Skin epidermis (tissue), 12 donors: ENCODE data around the gene BCORL1.

ENCODE experiments used
- H3K27ac ChIP-seq, 21 experiments: fragments of 200-600 bp; sonication (generic) in 11 of 21; one replicate each; pipeline ENCODE4 v1.5.0; 2020; ENCODE audit warnings: mild to moderate bottlenecking in 3 of 21, inconsistent platforms in 2 of 21, moderate library complexity in 2 of 21
- H3K4me3 ChIP-seq, 7 experiments: fragments of 200-600 bp; sonication (generic) in 2 of 7; one replicate each; pipeline ENCODE4 v1.5.0; 2020; ENCODE audit warnings: inconsistent platforms in 2 of 7, mild to moderate bottlenecking in 2 of 7, moderate library complexity in 1 of 7

BCORL1 gene

DNA sequence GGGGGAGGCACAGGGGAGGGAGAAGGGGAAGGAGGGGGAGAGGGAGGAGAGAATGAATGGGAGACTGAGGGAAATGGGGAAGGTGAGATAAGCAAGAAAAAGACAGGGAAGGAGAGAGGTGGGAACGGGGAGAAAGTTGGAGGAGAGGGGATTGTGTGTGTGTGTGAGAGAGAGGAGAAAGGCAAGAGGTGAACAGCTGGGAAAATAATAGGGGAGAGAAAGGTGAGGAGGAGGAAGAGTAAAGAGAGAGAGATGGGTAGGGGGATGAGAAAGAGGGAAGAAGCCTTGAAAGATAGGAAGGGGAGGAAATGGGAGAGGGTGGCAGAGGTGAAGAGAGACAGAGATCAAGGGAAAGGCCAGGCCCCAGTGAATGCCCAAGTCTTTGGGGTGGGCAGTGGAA, 20.1 kb downstream of the BCORL1 start:
- Histone ChIP-seq H3K4me3 (no peak overlapping the region), H3K27ac (no peak overlapping the region)

DNA sequence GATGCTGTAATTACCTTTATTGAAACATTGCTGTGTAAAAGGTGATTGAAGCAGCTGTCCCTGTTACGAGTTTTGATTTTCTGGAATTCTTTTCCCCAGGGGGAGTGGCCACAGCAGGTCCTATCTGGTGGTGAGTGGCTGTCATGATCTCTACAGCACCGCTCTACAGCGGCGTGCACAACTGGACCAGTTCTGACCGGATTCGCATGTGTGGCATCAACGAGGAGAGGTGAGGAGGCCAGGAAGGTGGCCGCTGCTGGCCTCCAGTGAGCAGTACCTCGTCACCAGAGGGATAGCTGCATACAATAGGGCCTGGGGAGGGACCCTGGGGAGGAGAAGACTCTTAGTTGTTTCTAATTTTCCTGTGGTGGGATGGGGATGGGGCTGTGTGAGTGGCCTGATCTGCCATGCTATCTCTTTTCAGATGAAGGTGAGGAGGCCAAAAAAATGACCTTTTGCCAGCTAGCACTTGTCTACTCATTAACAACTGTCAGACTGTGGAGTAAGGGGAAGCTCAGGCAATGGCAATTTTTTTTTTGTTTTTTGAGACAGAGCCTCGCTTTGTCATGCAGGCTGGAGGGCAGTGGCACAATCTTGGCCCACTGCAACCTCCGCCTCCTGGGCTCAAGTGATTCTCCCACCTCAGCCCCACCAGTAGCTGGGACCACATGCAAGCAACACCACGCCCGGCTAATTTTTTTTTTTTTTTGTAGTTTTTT, 22.8 kb downstream of the BCORL1 start:
- H3K27ac ChIP-seq, result no peak overlapping the region
- H3K4me3 ChIP-seq, result no peak overlapping the region

DNA sequence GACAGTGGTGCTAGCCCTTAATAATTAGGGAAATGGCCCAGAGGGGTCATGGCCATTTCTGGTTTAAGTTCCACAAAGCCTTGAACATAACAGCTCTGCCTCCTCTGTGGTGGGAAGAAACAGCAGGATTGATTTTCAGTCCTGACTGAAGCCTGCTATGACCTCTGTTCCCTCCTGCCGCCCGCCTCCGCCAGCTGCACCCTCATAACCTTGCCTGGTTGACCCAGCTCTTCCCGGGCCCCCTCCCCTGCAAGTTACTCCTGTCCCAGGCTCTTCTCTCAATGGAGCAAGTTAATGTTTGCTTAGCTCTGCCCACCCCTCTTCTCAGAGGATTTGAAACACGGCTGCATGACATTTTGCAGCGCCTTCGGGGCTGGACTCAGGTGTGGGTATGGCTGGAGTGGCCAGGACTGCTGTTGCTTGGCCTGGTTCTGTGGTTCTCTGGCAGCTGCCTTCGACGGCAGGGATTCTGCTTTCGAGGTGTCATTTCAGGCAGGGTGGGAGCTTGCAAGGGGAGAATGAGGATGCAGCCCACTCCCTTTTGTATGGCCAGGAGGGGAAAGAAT, 27.3 kb downstream of the BCORL1 start:
- Histone ChIP-seq H3K4me3 (no peak overlapping the region), H3K27ac (no peak overlapping the region)

DNA sequence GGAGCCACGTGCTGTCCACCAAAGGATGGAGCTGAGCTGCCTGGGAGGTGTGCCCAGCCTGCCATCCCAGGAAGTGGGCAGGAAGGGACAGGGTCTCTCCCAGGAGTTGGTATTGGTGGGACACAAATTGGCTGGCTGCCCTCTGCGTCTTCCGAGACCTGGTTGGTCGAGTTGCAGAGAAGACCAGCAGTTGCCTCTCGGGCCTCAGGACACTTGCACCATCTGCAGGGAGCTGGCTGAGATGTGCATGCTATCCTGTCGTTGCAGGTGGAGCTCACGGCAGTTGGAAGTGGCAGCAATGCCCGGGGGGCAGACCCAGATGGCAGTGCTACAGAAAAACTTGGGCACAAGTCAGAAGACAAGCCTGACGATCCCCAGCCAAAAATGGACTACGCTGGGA, 30.2 kb downstream of the BCORL1 start:
- no peak overlapping the region for H3K4me3 ChIP-seq
- H3K27ac ChIP-seq, result no peak overlapping the region

DNA sequence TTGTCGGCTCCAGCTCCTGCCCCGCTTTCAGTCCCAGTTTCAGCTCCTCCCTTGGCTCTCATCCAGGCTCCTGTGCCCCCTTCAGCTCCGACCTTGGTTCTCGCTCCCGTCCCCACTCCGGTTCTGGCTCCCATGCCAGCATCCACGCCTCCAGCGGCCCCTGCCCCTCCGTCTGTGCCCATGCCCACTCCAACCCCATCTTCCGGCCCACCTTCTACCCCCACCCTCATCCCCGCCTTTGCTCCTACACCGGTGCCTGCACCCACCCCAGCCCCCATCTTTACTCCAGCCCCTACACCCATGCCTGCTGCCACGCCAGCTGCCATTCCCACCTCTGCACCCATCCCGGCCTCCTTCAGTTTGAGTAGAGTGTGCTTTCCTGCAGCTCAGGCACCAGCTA, 31.2 kb downstream of the BCORL1 start:
- Histone ChIP-seq H3K27ac (no peak overlapping the region), H3K4me3 (no peak overlapping the region)

DNA sequence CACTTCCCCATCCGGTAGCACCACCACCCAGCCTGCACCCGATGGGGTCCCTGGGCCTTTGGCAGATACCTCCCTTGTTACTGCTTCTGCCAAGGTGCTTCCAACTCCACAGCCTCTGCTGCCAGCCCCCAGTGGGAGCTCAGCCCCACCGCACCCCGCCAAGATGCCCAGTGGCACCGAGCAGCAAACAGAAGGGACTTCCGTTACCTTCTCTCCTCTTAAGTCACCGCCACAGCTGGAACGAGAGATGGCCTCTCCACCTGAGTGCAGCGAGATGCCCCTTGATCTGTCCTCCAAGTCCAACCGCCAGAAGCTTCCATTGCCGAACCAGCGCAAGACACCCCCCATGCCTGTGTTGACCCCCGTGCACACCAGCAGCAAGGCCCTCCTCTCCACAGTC, 31.9 kb downstream of the BCORL1 start:
- Histone ChIP-seq H3K27ac (no peak overlapping the region), H3K4me3 (no peak overlapping the region)

DNA sequence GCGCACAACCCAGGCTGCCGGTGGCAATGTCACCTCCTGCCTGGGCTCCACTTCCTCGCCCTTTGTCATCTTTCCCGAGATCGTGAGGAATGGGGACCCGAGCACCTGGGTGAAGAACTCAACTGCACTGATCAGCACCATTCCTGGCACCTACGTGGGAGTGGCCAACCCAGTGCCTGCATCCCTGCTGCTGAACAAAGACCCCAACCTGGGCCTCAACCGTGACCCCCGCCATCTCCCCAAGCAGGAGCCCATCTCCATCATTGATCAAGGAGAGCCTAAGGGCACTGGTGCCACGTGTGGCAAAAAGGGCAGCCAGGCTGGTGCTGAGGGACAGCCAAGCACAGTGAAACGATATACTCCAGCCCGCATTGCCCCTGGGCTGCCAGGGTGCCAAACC, 32.3 kb downstream of the BCORL1 start:
- H3K4me3 ChIP-seq, result no peak overlapping the region
- no peak overlapping the region for H3K27ac ChIP-seq

DNA sequence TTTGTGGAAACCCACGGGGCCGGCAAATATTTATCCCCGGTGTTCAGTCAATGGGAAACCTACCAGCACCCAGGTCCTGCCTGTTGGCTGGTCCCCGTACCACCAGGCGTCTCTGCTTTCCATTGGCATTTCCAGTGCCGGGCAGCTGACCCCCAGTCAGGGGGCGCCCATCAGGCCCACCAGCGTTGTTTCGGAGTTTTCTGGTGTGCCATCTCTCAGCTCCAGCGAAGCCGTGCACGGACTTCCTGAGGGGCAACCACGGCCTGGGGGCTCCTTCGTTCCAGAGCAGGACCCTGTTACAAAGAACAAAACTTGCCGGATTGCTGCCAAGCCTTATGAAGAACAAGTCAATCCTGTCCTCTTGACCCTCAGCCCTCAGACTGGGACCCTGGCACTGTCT, 32.7 kb downstream of the BCORL1 start:
- Histone ChIP-seq H3K27ac (no peak overlapping the region), H3K4me3 (no peak overlapping the region)

DNA sequence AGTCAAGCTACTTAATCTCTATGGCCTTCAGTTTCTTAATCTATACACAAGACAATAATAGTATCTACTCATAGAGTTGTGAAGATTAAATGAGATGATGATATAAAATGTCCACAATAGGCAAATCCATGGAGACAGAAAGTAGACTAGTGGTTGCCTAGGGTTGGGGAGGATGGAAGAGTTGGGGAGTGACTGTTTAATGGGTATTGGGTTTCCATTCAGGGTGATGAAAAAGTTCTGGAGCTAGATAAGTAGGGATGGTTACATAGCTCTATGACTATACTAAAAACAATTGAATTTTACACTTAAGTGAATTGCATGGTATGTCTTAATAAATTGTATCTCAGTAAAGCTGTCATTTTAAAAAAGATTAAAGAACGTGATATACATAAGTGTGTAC, 35.7 kb downstream of the BCORL1 start:
- no peak overlapping the region for H3K4me3 ChIP-seq

DNA sequence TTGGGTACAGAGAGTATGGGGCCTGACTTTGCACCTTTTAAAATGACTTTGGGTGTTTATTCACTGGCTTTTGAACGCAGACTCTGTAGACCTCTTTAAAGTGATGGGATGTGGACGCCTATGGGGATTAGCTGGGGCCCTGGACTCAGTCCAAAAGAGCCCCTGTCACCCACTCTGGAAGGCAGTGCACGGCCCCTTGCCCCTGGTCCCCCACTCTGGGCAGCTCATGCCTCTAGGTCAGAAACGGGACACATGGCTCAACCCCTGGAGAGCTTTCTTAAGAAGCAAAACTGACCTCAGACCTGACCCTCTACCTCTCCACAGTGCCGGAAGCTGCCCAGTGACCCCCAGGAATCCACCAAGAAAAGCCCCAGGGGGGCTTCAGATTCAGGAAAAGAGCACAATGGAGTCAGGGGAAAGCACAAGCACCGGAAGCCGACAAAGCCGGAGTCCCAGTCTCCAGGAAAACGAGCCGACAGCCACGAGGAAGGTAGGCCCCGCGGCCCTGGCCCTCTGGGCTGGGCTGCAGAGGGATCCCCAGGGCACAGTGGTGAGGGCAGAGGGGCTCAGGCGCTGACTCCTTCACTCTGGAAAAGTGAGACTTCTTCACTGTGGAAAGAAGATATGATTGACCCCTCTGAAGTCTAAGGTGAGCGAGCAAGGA, 38.4 kb downstream of the BCORL1 start:
- Histone ChIP-seq H3K27ac (no peak overlapping the region), H3K4me3 (no peak overlapping the region)

More for the DNA sequence above, 35.7 kb downstream of the BCORL1 start:
- H3K27ac ChIP-seq, result no peak overlapping the region

DNA sequence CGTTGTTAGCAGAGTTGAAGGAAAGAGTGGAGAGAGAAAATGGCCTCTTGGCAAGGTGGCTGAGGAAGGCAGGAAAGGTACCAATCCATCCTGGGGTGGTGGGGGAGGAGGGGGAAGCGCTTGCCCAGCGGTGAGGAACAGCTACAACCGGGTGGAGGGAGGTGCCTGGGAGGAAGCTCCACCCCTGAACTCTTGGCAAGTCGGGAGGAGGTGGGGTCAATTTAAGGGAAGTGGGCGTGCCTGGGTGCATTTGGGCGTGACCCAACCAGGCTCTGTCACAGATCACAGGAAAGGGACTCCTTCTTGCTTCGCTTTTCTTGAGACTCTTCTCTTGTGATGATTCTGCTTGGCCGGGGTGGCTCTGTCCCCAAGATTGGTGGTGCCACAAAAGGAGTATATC, 41.7 kb downstream of the BCORL1 start:
- Histone ChIP-seq H3K27ac (peak overlapping the region in 1 of 21 experiments; percentile 54), H3K4me3 (no peak overlapping the region)

DNA sequence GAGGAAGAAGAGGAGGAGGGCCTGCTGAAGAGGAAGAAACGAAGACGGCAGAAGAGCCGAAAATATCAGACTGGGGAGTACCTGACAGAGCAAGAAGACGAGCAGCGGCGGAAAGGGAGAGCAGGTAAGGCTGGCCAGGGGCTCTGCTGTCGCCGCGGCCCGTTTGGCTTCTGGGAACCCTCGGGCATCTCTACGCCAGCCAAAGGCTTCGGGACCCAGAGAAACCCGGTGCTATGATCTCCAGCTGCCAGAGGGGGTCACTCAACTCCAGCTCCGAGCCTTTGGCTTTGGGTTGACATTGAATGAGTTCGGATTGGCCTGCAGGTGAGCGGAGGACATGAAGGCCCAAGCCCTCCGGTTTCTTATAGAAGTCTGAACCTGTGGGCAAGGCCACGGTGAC, 42.8 kb downstream of the BCORL1 start:
- Histone ChIP-seq H3K27ac (no peak overlapping the region), H3K4me3 (no peak overlapping the region)

DNA sequence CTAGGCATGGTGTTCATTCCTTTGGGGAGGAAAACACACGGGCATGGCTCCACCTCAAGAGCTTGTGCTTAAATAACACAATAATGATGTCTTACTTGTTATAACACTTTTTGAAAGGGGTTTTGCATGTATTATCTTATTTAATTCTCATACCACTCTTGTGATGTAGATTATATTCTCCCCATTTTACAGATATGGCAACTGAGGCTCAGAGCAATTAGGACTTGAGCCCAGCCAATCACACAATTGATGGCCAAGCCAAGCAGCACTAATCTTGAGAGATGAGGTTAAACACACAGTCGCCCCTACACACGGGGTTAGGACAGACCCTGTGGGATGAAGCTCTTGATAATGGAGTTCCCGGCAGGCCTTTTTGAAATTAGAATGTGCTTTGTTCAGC, 45.1 kb downstream of the BCORL1 start:
- no peak overlapping the region for H3K4me3 ChIP-seq
- H3K27ac ChIP-seq, result no peak overlapping the region

DNA sequence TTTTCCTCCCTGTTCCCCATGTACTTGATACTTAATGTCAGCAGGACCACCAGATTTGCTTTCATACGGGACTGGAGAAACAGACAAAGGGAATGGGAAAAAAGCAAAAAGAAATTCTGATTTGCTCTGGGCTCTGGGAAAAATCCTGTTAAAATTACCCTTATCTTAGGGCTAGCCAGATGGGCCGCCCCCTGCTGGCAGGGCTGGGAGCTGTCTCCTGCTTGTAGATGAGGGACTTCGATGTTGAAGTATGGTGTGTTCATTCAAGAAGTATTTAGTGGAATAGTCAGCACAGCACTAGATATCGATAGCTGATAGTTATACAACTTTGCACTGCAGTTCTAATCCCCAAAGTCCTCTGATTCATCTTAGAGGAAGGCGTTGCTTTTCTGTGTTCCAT, 45.8 kb downstream of the BCORL1 start:
- H3K4me3 ChIP-seq, result no peak overlapping the region
- no peak overlapping the region for H3K27ac ChIP-seq

DNA sequence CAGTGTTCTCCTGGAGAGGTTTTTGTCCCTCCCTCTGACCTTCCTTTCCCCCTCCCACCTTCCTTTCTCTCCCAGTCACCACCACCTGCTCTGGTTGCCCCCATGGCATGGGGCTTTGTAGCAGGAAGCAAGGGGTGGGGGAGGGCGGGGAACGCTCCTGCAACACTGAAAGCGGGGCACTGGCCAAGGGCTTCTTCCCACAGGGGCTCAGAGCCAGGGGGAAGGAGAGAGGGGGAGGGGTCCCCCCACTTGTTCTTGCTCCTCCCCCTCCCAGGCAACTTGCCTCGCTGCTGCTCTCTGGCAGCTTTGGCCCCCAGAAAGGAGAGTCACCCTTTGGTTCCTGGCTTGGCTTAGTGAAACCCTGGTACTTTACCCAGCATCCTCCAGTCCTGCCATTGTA, 48.4 kb downstream of the BCORL1 start:
- Histone ChIP-seq H3K27ac (no peak overlapping the region), H3K4me3 (no peak overlapping the region)

DNA sequence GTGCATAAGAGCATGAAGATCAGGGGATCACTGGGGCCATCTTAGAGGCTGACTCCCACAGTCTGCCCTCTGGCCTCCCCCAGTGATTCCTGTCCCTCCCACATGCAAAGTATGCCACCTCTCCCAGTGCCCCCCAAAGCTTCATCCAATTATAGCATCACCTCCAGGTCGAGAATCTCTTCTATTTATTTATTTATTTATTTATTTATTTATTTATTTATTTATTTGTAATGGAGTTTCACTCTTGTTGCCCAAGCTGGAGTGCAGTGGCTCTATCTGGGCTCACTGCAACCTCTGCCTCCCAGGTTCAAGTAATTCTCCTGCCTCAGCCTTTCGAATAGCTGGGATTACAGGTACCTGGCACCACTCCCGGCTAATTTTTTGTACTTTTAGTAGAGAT, 50.1 kb downstream of the BCORL1 start:
- Histone ChIP-seq H3K4me3 (no peak overlapping the region), H3K27ac (no peak overlapping the region)

DNA sequence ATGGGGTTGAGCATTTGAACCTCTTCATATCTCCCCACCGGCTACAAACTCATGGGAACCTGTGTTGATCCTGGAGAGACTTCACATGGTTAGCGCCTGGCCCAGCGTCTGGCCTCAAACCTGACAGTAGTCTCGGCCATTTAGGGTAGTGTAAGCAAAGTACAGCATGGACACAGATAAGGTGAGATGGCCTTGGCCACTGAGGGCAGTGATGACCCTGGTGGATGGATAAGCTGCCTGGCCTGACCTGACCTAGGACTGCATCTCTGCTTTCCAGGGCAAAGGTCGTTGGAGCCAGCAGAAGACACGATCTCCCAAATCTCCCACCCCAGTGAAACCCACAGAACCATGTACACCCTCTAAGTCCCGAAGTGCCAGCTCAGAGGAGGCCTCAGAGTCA, 51.7 kb downstream of the BCORL1 start:
- H3K4me3 ChIP-seq, result no peak overlapping the region
- no peak overlapping the region for H3K27ac ChIP-seq

DNA sequence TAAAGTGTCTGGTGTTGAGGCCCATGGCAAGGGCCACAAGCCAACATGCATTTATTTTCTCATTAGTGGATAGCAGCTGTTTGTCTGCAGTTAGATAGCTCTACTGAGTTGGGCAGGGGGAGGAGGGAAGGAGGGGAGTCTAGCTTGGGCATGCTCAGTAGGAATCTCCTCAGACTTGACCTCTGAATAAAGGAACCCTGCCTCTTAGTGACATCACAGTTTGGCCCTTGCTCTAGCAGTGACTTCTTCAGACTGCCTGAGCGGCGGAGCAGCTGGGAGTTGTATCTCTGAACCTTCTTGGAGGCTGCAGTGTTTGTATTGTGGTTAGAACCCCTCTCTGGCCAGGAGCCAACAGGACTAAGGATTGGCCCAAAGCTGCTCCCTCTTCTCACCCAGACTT, 57.4 kb downstream of the BCORL1 start:
- Histone ChIP-seq H3K4me3 (no peak overlapping the region), H3K27ac (no peak overlapping the region)

DNA sequence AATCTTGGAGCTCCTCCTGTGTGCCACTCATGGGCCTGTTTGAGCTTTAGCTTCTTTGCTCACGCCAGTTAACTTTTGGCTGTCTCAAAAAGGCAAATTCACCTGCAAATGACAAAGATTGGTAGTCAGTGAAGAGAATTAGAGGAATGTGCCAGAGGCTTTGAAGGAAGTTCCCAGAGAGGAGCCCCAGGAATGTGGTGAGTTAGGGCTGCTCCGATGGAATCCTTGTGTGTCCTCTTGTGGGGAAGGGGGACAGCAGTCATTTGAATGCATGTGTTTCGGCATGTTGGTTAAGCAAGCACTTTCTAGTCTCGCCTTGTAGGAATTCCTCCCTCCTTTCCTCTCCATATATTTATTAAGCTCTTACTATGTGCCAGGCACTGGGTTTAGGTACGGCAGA, 65.0 kb downstream of the BCORL1 start:
- Histone ChIP-seq H3K4me3 (no peak overlapping the region), H3K27ac (no peak overlapping the region)

DNA sequence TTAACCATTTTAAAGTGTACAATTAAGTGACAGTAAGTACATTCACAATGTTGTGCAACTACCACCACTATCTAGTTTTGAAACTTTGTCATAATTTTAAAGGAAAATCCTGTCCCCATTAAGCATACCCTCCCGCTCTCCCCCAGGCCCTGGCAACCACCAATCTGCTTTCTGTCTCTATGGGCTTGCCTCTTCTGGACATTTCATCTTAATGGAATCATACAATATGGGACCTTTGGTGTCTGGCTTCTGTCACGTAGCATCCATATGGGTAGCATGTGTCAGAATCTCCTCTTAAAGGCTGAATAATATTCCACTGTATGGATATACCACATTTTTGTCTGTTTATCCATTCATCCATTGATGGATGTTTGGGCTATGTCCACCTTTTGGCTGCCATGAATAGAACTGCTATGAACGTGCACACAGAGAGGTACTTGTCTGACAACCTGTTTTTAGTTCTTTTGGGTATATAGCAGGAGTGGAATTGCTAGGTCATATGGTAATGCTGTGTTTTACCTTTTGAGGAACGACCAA, 66.3 kb downstream of the BCORL1 start:
- Histone ChIP-seq H3K27ac (no peak overlapping the region), H3K4me3 (no peak overlapping the region)

DNA sequence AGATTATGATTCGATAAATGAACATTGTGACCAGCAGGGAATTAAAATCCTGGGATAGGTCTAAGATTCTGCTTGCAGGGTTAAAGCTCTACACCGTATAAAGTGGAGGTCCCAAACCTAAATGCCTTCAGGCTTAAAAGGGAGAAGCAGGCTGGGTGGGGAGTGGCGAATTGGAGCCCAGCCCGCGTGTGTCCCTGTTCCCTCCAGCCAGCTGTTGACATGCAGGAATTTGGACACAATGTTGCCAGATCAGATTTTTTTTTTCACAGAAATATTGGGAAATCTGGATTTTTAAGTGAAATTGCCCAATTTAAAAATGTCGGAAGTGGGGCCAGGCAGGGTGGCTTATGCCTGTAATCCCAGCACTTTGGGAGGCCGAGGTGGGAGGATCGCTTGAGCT, 67.4 kb downstream of the BCORL1 start:
- Histone ChIP-seq H3K4me3 (no peak overlapping the region), H3K27ac (no peak overlapping the region)
